ENCODE results near the gene CIT.

DNA sequence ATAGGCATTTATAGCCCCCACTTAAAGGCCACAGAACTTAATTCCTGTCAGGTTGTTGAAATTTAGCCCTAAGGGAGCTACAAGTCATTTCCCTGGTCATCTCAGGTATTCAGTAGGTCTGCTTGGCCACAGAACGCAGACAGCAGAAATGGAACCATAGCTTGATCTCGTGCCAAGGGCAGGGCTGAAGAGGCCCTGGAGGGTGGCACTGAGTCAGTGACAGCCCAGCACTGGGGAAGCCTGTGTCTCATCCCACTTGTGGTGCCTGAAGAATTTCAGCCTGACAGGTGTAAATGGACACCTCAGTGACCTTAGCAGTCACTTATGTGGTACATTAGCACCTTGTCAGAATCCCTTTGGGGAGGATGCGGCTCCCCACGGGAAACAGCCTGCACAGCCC lies 202.6 kb downstream of the CIT start:
- TF ChIP-seq, protein P1, sequence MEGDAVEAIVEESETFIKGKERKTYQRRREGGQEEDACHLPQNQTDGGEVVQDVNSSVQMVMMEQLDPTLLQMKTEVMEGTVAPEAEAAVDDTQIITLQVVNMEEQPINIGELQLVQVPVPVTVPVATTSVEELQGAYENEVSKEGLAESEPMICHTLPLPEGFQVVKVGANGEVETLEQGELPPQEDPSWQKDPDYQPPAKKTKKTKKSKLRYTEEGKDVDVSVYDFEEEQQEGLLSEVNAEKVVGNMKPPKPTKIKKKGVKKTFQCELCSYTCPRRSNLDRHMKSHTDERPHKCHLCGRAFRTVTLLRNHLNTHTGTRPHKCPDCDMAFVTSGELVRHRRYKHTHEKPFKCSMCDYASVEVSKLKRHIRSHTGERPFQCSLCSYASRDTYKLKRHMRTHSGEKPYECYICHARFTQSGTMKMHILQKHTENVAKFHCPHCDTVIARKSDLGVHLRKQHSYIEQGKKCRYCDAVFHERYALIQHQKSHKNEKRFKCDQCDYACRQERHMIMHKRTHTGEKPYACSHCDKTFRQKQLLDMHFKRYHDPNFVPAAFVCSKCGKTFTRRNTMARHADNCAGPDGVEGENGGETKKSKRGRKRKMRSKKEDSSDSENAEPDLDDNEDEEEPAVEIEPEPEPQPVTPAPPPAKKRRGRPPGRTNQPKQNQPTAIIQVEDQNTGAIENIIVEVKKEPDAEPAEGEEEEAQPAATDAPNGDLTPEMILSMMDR (IDR thresholded peaks at IDR 0.05), result no peak
- no peak for TF ChIP-seq POLR2A (IDR thresholded peaks at IDR 0.05)
- no peak for TF ChIP-seq EP300 (IDR thresholded peaks at IDR 0.05)
